ENCODE data around the gene OSBPL9. TPM values are rescaled to one million over a fixed set of nuclear protein-coding genes. Genes with fewer than 3 reads are reported as not detected.
"Not testable (repeated sequence)": the region's sequence is repeated elsewhere in the genome, so short reads cannot be mapped to it uniquely, and the experiment has no call there.

OSBPL9 gene
- polyA plus RNA-seq, 1 experiment, result 69.6 TPM

- H3K27me3 ChIP-seq (ENCODE audit: control insufficient read depth, insufficient read depth, low read length), result no peaks in the 10 kb centered on the region
- DNase-seq (ENCODE audit: low read depth, low spot score), result no peak
- POLR2A ChIA-PET, result no interaction called here
Observed at GRCh38 chr1:51799372-51799771, 182.5 kb downstream of the OSBPL9 start.

GRCh38 chr1:51814513-51814912 lies 197.6 kb downstream of the OSBPL9 start:
- TF ChIP-seq CTCF (IDR thresholded peaks at IDR 0.05; ENCODE audit: low read depth, low read length), result no peak
- ChIA-PET CTCF (no interaction called here), POLR2A (no interaction called here)
- Histone ChIP-seq H3K9me3 (ENCODE audit: control insufficient read depth, insufficient read depth, low read length) (no peaks in the 10 kb centered on the region), H3K4me3 (ENCODE audit: low read depth, low read length) (no peak overlapping the region), H3K27me3 (ENCODE audit: control insufficient read depth, insufficient read depth, low read length) (no peaks in the 10 kb centered on the region), H3K27ac (ENCODE audit: low read depth, low read length) (no peak overlapping the region)
- no peak for DNase-seq (ENCODE audit: low read depth, low spot score)

More at GRCh38 chr1:51799372-51799771, 182.5 kb downstream of the OSBPL9 start:
- H3K4me3 ChIP-seq (ENCODE audit: low read depth, low read length), result no peak overlapping the region
- H3K9me3 ChIP-seq (ENCODE audit: control insufficient read depth, insufficient read depth, low read length), result no peaks in the 10 kb centered on the region
- CTCF ChIA-PET, result no interaction called here
- H3K27ac ChIP-seq (ENCODE audit: low read depth, low read length), result no peak overlapping the region
- TF ChIP-seq CTCF (IDR thresholded peaks at IDR 0.05; ENCODE audit: low read depth, low read length), result no peak

GRCh38 chr1:51818487-51818886 lies 201.6 kb downstream of the OSBPL9 start:
- POLR2A ChIA-PET, result no interaction called here
- Histone ChIP-seq H3K27ac (ENCODE audit: low read depth, low read length) (no peak overlapping the region), H3K9me3 (ENCODE audit: control insufficient read depth, insufficient read depth, low read length) (no peaks in the 10 kb centered on the region), H3K4me3 (ENCODE audit: low read depth, low read length) (no peak overlapping the region), H3K27me3 (ENCODE audit: control insufficient read depth, insufficient read depth, low read length) (no peaks in the 10 kb centered on the region)
- CTCF ChIA-PET, result no interaction called here
- DNase-seq (ENCODE audit: low read depth, low spot score), result no peak
- no peak for TF ChIP-seq CTCF (IDR thresholded peaks at IDR 0.05; ENCODE audit: low read depth, low read length)

GRCh38 chr1:51819021-51819420 lies 202.1 kb downstream of the OSBPL9 start:
- CTCF ChIA-PET; H3K27ac ChIP-seq (ENCODE audit: low read depth, low read length); POLR2A ChIA-PET; H3K9me3 ChIP-seq (ENCODE audit: control insufficient read depth, insufficient read depth, low read length); H3K4me3 ChIP-seq (ENCODE audit: low read depth, low read length); DNase-seq (ENCODE audit: low read depth, low spot score); H3K27me3 ChIP-seq (ENCODE audit: control insufficient read depth, insufficient read depth, low read length): not testable (repeated sequence)

GRCh38 chr1:51819810-51820209 lies 202.9 kb downstream of the OSBPL9 start:
- no peak overlapping the region for H3K27ac ChIP-seq (ENCODE audit: low read depth, low read length)
- H3K4me3 ChIP-seq (ENCODE audit: low read depth, low read length), result no peak overlapping the region
- no peaks in the 10 kb centered on the region for H3K27me3 ChIP-seq (ENCODE audit: control insufficient read depth, insufficient read depth, low read length)
- no peak for DNase-seq (ENCODE audit: low read depth, low spot score)
- ChIA-PET POLR2A (no interaction called here), CTCF (no interaction called here)
- TF ChIP-seq CTCF (IDR thresholded peaks at IDR 0.05; ENCODE audit: low read depth, low read length), result no peak
- H3K9me3 ChIP-seq (ENCODE audit: control insufficient read depth, insufficient read depth, low read length), result no peaks in the 10 kb centered on the region

GRCh38 chr1:51829058-51829457 lies 212.2 kb downstream of the OSBPL9 start:
- Histone ChIP-seq H3K4me3 (ENCODE audit: low read depth, low read length) (no peak overlapping the region), H3K27me3 (ENCODE audit: control insufficient read depth, insufficient read depth, low read length) (no peaks in the 10 kb centered on the region), H3K9me3 (ENCODE audit: control insufficient read depth, insufficient read depth, low read length) (0 out of 2 replicates have a peak, but pooled peaks cover 2% of the 10 kb centered on the region), H3K27ac (ENCODE audit: low read depth, low read length) (no peak overlapping the region)
- CTCF ChIA-PET, result no interaction called here
- DNase-seq (ENCODE audit: low read depth, low spot score), result no peak
- TF ChIP-seq CTCF (IDR thresholded peaks at IDR 0.05; ENCODE audit: low read depth, low read length), result no peak
- POLR2A ChIA-PET, result no interaction called here
